ENCODE data around the gene VEGFB.

The VEGFB gene

DNA sequence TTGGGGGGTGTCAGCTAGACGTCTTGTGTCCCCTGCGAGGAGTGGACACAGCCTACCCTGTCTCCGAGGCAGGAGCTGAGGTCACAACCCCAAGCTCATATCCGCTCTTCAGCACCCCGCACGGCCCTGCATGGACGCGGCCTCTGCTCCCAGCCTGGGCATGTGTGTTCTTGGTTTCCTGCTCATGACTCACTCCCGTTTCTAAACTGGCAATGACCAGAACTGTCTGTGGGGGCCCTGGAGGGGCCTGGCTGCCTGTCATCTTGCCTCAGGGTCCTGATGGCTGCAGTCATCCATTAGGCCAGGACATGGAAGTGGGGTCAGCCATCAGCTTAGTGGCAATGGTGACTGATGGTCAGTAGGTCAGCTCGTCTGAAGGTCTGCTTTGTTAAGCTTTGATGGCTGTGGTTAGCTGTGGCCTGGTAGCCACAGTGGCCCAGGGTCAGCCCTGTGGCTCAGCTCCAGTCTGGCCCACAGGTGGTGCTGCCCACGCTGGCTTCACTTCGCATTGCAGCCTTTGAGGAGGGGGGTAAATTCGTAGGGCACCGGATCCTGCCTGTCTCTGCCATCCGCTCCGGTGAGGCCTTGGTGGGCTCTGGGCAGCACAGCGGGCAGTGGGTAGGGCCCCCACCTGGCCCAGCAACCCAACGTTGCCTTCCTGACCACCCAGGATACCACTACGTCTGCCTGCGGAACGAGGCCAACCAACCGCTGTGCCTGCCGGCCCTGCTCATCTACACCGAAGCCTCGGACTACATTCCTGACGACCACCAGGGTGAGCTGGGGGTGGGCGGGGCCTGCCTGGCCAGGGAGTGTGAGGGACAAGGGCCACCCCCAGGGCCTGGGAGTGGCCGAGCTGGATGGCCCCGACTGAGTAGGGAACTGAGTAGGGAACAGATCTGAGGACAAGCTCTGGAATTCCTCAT lies 28.9 kb downstream of the VEGFB start:
- peak; percentile 82 for DNase-seq

DNA sequence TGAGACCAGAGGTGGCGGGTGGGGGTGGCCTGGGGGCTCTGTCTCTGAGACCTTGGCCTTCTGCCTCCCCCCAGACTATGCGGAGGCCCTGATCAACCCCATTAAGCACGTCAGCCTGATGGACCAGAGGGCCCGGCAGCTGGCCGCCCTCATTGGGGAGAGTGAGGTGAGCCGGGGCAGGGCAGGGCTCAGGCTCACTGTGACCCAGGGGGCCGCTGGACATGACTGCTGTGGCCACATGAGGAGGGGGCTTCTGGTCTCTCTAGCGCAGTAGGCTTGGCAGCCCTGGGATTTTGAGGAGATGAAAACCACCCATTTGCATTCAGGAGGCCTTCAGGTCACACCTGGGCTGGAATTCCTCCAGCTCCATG lies 29.5 kb downstream of the VEGFB start:
- DNase-seq, result no peak

DNA sequence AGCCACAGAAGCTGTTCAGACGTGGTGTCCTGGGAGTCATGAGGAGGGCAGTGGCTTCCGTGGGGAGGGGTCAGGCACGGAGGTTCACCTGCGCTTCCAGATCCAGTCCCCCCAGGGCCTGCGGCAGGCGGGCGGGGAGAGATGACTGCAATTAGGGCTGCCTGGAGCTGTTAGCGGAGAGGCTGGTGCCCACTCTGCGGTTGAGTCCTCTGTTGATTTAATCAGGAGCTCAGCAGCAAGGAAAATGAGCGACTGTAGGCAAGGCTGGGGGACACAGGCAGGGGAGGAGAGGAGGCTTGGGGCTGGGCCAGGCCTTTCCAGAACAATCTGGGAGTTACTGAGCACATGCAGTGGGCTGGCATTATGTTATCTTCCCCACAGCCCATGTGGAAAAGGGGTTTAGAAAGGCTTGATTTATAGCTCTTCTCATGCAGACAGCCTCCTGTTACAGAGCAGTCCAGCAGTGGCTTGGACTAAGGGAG lies 30.0 kb downstream of the VEGFB start:
- peak; percentile 29 for DNase-seq

DNA sequence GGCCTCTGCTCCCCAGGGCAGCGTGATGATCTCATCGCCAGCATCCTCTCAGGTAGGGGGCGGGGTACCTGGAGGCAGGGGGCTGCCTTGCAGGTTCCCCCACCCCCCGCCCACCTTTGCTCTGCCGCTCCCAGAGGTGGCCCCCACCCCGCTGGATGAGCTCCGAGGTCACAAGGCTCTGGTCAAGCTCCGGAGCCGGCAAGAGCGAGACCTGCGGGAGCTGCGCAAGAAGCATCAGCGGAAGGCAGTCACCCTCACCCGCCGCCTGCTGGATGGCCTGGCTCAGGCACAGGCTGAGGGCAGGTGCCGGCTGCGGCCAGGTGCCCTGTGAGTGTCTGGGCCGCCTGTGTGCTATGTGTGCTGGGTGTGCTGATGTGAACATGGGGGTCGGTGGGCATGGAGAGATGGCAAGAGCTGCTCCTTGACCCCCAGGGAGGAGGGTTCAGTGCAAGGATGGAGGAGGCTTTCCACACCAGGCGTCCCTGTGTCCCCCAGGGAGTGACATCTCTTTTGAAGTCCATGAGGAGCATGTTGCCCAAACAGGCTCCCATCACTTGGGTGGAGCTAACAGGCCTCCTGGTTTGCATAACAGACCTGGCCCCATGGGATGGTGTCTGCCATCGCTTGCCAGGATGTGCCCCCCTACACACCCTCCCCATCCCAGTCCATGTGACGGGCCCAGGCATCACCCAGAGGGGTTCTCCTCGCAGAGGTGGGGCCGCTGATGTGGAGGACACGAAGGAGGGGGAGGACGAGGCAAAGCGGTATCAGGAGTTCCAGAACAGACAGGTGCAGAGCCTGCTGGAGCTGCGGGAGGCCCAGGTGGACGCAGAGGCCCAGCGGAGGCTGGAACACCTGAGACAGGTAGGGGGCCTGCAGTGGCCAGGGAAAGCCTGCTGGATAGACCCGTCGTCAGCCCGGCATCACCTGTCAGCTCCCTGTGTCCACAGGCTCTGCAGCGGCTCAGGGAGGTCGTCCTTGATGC lies 31.1 kb downstream of the VEGFB start:
- no peak for DNase-seq

DNA sequence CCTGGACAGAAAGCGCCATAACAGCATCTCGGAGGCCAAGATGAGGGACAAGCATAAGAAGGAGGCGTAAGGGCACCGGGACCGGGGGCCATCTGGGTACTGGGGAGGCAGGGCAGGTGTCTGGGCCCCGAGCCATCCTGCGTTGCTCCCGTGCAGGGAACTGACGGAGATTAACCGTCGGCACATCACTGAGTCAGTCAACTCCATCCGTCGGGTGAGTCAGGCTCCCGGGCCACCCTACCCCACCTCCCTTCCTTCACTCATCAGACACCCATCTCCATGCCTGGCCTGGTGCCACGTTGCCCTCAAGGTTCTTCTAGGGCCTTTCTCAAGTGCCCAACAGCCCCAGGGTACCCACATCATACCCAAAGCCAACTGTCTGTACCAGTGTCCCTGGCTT lies 32.0 kb downstream of the VEGFB start:
- DNase-seq, result no peak

DNA sequence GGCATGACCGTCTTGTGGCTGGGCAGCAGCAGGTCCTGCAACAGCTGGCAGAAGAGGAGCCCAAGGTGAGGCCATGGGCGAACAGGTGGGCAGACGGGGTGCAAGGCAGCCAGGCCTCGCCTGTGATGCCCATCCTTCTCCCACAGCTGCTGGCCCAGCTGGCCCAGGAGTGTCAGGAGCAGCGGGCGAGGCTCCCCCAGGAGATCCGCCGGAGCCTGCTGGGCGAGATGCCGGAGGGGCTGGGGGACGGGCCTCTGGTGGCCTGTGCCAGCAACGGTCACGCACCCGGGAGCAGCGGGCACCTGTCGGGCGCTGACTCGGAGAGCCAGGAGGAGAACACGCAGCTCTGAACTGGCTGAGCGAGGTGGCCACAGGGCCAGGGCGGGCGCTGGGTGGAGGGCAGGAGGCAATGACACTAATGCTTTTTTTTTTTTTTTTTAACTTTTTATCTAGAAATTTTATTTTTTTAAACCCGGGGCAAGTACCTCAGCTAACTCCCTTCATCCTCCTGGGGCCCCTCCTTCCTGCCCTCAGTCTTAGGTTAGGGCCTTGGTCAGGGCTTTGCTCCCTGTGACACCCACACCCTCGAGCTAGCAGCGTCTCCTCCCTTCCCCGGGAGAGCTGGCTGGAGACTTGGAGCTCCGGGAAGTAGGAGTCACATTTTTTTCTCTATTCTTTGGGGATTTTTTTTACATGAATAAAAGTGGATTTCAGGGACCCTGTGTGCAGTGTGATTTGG lies 33.0 kb downstream of the VEGFB start:
- DNase-seq, result no peak

DNA sequence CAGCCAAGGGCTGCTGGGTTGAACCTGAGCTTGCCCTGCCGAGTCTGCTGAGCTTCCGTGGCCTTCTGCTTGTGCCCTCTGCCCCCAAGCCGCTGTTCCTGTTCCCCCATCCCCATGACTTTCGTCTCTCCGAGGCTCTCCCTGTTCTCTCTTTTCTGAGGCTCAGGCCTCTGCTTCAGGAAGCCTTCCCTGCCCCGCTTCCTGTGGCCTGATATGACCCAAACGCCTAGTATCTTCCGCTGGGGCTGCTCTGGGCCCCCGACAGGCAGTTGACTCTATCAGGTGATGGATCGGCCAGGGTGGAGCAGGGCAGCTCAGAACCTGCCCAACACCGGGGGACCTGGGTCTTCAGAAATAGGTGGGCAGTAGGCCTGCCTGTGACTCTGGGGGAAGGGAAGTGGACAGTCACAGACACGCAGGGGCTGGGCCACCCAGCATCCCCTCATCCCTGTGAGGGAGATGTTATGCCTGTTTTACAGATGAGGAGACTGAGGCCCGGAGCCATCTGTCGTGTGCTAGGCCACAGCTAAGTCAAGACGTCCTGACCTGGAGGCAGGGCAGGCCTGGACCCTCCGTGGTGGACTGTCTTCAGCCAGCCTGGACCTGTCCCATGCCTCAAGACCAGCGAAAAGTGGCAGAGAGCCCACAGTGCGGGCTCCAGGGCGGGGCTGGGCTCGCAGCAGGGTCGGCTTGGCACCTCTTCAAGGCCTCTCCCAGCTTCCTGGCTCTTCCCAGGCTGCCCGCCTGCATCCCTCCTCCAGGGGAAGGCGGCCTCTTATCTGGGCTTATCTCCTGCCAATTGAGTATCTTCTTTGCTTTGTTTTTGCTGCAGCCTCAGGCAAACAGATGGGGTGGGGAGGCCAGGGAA lies 33.9 kb downstream of the VEGFB start:
- DNase-seq, result peak; percentile 38

DNA sequence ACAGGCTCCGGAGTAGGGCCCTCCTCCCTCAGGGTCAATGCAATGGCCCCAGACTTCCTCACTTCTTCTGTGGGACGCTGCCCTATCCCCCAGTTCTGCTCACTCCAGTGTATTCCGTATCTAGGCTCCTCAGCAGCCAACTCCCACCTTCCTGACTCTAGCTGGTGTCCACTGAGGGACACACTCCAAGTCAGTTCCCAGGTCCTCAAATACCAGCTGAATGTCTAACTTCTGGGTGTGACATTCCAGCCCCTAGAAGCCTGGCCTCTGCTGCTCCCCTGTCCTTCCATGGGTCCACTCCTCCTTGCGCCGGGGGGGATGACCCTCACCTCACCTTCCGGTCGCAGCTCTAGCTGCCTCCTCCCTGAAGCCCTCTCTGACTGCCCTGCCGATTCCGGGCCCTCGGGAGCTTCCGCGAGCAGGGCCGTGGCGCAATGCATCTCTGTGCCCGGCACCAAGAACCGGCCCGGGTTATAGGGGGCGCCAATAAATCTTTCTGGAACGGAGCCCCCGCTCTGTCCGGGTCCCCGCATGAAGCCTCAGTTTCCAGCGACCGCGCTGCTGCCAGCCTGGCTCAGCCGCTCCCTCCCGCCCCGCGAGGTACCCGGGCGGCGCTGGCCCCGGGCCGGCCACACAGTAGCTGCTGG lies 34.6 kb downstream of the VEGFB start:
- peak; percentile 75 for DNase-seq

DNA sequence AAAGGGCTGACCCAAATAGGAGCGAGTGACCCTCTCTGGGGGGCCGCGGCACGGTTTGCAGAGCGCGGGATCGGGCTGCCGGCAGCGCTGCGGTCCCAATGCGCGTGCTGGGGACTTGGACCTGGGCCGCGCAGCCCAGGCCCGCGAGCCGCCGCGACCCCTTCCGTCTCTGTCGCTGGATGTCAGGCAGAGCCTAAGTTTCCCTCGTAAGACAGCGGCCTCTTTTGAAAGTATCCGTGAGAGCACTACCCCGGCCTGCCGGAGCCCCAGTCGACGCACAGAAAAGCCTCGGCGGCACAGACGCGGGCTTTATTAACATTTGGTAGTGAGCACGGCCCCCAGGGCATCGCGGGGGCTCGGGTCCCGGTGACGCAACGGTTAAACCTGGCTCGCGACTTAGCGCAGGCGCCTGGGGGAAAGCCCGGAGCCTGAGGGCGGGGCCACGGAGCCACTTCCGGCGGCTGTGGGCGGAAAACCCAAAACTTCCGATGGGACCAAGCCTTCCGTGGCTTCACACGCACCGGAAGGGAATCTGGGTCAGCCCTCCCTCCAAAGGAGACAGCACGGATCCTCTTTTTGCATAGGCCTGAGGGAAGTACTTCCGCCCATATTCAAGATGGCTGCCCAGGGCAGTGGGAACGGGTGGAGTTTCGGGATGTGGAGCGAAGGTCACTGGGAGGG lies 35.3 kb downstream of the VEGFB start:
- DNase-seq, result peak; percentile 100

DNA sequence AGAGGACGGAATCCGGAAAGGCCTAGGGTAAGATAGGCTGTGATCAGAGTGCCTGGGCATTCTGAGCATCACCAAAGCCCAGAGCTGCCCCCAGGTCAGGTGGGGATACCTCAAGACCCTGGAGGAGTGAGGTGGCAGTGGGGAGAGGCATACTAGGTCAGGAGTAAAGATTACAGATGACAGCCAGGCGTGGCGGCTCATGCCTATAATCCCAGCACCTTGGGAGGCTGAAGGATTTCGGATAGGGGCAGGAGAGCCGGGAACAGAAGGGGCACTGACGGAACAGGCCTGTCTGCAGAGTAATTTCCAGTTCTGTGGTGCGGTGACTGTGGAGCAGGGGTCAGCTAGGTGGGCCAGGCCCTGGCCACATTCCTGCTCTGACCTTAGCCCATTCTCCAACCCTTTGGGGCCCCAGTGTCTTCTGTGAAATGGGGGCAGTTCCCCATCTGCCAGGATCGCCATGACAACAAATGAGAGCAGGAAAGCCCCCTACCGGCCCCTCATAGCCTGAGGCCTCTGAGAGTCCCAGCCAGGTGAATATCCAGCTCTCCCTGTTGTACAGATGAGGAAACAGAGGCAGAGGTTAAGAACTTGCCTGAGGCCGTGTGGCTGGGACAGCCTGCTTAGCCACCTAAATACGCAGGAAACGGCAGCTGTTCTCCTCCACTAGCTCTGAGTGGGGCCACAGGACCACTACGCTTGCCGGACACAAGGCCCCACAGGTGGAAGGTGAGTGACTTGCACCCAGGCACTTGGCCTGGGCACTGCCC lies 40.8 kb downstream of the VEGFB start:
- no peak for DNase-seq

DNA sequence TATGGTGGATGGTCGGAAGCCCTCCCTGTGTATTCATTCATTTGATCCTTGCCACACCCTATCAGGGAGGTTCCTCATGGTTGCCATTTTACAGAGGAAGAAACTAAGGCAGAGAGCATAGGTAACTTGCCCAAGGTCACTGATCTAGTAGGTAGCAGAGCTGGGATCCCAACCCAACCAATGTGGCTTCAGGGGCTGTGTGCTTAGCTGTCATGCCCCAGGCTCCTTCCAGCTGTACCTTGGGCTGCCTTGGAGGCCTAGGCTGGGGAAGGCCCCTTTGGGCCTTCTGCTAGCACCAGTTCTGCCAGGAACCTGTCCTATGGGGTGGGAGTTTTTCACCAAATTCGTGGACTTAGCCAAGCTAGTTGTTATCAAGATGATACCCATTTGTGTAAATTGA lies 41.5 kb downstream of the VEGFB start:
- no peak for DNase-seq

DNA sequence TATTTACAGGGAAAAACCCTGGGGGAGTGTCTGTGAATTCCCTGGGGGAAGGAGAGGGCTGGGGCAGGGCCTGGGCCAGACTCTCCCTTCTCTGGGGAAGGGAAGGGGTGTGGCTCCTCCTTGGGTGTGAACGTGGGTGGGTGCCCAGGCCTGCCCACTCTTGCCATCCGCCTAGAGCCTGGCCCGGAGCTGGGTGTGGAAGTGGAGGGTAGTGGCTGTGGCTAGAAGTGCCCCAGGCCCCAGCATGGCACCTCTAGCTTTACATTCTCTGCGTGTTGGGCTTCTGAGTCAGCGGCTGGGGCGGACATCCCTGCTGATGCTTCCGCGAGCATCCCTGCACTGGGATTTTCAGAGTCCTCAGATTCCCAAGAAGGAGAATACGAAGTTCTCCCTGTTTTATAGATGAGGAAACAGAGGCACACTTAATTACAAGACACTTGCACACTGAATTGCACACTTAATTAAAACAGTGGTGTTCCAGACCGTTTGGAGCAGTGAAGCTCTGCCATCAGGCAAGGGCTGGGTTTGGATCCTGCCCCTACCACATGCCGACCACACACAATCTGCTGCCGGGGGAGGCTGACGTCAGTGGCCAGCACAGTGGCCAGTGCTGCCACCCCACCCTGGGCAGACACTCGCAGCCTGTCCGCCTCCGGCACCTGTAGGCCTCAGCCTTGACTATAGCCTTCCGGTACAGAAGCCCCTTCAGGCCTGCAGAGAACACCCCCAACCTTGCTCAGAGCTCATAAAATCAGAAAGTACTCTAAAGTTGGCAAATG lies 42.5 kb downstream of the VEGFB start:
- no peak for DNase-seq

DNA sequence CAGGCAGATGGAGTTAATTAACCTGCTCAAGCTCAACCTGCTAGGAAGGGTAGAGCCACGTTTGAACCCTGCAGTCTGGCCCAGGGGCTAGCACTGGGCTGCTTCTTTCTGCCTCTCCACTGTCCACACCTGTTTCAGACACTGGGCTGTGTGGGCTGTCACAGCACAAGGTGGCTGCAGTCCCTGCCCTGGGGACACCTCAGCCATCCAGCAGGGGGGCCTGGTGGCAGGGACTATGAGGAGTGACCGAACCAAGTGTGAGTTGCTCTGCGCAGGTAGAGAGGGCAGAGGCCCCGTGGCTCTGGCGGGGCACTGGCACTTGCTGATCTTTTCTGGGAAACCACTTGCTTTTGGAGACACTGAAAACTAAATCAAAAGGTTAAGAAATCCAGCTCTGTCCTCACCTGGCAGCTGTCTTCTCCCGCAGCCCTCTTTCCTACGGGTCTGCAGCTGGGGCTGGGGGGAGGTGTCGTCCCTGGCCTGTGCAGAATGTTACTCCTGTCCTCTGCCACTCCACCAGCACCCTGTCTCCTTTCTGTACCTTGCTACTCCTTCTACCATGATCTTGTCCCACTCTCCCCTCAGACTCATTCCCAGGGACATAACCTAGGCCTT lies 44.3 kb downstream of the VEGFB start:
- DNase-seq, result no peak

DNA sequence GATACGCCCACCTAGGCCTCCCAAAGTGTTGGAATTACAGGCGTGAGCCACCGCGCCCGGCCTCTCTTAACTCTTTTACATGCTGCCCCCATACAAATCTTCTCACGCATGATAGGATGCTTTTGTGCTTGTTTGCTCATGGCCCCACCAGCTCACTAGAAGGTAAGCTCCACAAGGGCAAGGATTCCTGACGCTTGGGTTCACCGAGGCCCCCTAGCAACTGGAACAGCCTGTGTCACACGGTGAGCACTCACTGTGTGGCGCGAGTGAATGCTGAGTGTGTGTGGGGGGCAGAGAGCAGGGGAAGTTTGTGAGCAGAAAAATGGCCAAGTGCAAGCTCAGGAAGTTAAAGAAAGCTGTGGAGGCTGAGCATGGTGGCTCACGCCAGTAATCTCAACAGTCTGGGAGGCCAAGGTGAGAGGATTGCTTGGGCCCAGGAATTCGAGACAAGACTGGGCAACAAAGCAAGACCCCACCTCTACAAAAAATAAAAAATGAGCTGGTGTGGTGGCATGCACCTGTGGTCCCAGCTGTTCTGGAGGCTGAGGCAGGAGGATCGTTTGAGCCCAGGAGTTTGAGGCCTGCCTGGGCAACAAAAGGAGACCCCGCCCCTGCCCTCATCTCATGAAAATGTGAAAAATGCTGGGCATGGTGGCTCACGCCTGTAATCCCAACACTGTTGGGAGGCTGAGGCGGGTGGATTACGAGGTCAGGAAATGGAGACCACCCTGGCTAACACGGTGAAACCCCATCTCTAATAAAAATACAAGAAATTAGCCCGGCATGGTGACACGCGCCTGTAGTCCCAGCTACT lies 47.8 kb downstream of the VEGFB start:
- no peak for DNase-seq

DNA sequence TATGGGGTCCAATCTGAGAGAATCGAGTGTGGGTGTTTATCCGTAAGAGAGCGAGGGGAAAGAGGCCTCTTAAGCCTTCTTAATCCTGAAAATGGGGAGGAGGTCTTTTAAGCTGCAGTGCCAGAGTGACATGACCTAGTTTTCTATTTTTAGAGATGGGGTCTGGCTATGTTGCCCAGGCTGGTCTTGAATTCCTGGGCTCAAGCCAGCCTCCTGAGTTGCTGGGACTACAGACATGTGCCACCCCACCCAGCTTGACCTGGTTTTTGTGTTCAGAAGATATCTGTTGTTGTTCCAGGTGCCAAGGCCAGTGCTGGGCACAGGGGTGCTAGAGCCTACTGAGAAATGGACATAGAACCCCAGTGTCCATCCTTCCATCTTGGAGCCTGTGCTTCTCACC lies 48.7 kb downstream of the VEGFB start:
- no peak for DNase-seq

DNA sequence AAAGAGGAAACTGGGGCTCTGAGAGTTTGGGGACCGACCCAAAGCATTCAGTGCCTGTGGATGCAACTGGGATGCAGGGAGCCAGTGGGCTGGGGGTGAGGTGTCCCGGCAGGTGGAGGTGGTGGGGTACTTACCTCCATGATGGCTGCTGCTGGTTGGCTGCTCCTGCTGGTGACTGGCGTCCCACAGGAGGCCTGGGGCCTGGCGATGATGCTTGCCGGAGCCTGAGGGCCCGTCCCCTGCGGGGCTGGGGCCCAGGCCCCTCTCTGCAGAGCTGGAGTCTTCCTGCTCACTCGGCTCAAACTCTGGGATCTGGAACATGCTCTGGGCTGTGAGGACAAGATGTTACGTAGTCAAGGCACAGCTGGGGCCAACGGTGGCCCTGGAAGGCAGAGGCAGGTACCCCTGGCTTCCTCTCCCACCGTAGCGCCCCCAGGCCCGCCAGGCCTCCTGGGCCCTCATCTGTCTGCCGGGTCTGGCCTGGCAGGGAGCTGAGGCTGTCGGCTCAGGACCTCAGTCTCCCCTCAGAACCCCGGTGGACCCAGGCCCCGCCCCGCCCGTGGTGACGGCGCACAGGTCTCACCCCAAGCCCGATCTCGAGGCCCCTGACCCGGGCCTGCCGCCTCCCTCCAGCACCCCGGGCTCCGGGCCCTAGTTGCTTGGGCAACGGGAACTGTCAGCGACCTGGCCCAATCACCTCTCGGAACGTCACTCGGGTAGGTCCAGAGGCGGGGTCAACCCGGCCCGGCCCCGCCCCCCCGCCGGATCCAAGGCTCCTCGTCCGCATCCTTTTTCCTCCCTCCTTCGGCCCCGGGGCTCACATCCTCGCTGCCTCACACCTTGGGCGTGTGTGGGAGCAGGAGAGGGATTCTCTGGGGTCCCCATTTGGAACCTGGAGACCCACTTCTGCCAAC lies 49.9 kb downstream of the VEGFB start, which contains the start of gene BAD:
Gene BAD (minus strand): TSS at position 618 of the 914 bp plus-strand sequence. CDS start 297 bp downstream, at position 321.
- peak; percentile 97 for DNase-seq
